Measurements from ENCODE around the gene SEM1.
"Not testable (repeated sequence)": the region's sequence is repeated elsewhere in the genome, so short reads cannot be mapped to it uniquely, and the experiment has no call there.

SEM1 gene

GRCh38 chr7:96663871-96664445 lies 45.7 kb downstream of the SEM1 start:
- Histone ChIP-seq H4K20me1 (ENCODE audit: insufficient read depth) (no peaks in the 10 kb centered on the region), H3K36me3 (ENCODE audit: insufficient read depth) (no peaks in the 10 kb centered on the region), H3K4me1 (ENCODE audit: low read depth, poor library complexity, severe bottlenecking) (peaks cover 15% of the 10 kb centered on the region), H3K27ac (no peak overlapping the region), H2AFZ (ENCODE audit: low read depth) (no peak overlapping the region), H3K79me2 (ENCODE audit: insufficient read depth, low read depth) (no peaks in the 10 kb centered on the region), H3K27me3 (ENCODE audit: insufficient read depth, low read depth) (no peaks in the 10 kb centered on the region), H3K9ac (no peak overlapping the region), H3K4me2 (peak overlapping the region; percentile 28; the same call in 1 of the 2 replicates), H3K4me3 (IDR thresholded peaks at IDR 0.05; ENCODE audit: insufficient read depth, low read depth, low read length) (no peak overlapping the region)
- TF ChIP-seq, protein P1, sequence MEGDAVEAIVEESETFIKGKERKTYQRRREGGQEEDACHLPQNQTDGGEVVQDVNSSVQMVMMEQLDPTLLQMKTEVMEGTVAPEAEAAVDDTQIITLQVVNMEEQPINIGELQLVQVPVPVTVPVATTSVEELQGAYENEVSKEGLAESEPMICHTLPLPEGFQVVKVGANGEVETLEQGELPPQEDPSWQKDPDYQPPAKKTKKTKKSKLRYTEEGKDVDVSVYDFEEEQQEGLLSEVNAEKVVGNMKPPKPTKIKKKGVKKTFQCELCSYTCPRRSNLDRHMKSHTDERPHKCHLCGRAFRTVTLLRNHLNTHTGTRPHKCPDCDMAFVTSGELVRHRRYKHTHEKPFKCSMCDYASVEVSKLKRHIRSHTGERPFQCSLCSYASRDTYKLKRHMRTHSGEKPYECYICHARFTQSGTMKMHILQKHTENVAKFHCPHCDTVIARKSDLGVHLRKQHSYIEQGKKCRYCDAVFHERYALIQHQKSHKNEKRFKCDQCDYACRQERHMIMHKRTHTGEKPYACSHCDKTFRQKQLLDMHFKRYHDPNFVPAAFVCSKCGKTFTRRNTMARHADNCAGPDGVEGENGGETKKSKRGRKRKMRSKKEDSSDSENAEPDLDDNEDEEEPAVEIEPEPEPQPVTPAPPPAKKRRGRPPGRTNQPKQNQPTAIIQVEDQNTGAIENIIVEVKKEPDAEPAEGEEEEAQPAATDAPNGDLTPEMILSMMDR (conservative IDR thresholded peaks at IDR 0.05; ENCODE audit: low read depth, low read length), result no peak

- H4K20me1 ChIP-seq (ENCODE audit: insufficient read depth), result no peaks in the 10 kb centered on the region
- no peak overlapping the region for H2AFZ ChIP-seq (ENCODE audit: low read depth)
- no peak overlapping the region for H3K27ac ChIP-seq
- H3K27me3 ChIP-seq (ENCODE audit: insufficient read depth, low read depth), result no peaks in the 10 kb centered on the region
- peak overlapping the region; percentile 28; the same call in 1 of the 2 replicates for H3K4me2 ChIP-seq
- no peak overlapping the region for H3K9ac ChIP-seq
- no peaks in the 10 kb centered on the region for H3K36me3 ChIP-seq (ENCODE audit: insufficient read depth)
- H3K4me1 ChIP-seq (ENCODE audit: low read depth, poor library complexity, severe bottlenecking), result peaks cover 15% of the 10 kb centered on the region
- H3K79me2 ChIP-seq (ENCODE audit: insufficient read depth, low read depth), result no peaks in the 10 kb centered on the region
- TF ChIP-seq, protein P1 (conservative IDR thresholded peaks at IDR 0.05; ENCODE audit: low read depth, low read length), result no peak
- no peak overlapping the region for H3K4me3 ChIP-seq (IDR thresholded peaks at IDR 0.05; ENCODE audit: insufficient read depth, low read depth, low read length)
Measured at GRCh38 chr7:96663457-96663856, 46.2 kb downstream of the SEM1 start.

DNA sequence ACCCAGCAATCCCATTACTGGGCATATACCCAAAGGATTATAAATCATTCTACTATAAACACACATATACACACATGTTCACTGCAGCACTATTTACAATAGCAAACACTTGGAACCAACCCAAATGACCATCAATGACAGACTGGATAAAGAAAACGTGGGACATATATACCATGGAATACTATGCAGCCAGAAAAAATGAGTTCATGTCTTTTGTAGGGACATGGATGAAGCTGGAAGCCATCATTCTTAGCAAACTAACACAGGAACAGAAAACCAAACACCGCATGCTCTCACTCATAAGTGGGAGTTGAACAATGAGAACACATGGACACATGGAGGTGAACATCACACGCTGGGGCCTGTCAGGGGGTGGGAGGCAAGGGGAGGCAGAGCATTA lies 47.5 kb downstream of the SEM1 start:
- H3K4me3 ChIP-seq (IDR thresholded peaks at IDR 0.05; ENCODE audit: insufficient read depth, low read depth, low read length); H3K9ac ChIP-seq; H2AFZ ChIP-seq (ENCODE audit: low read depth); H3K79me2 ChIP-seq (ENCODE audit: insufficient read depth, low read depth); H4K20me1 ChIP-seq (ENCODE audit: insufficient read depth); H3K27me3 ChIP-seq (ENCODE audit: insufficient read depth, low read depth); H3K4me2 ChIP-seq; H3K27ac ChIP-seq; H3K36me3 ChIP-seq (ENCODE audit: insufficient read depth): not testable (repeated sequence)
- peaks cover 15% of the 10 kb centered on the region for H3K4me1 ChIP-seq (ENCODE audit: low read depth, poor library complexity, severe bottlenecking)

DNA sequence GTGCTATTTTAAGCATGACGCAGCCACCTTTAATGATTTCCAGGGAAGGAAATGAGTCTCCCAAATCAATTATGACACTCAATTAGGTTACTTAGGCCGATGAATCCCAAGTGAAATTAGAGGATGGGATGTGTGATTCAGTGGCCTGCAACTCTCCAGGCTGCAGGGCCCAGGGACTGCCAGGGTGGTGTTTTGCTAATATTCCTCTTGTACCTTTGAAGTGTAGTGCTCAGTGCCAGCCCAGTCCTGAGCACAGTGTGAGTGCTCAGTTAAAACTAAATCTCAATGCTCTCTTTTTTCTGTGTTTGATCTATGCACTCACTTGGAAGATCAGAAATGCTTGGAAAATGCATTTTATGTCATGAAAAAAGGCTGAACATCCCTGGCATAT lies 51.6 kb downstream of the SEM1 start:
- Histone ChIP-seq H2AFZ (ENCODE audit: low read depth) (no peak overlapping the region), H3K4me3 (IDR thresholded peaks at IDR 0.05; ENCODE audit: insufficient read depth, low read depth, low read length) (no peak overlapping the region), H3K27ac (no peak overlapping the region), H3K27me3 (ENCODE audit: insufficient read depth, low read depth) (no peaks in the 10 kb centered on the region), H3K4me2 (no peak overlapping the region), H3K4me1 (ENCODE audit: low read depth, poor library complexity, severe bottlenecking) (peaks cover 3% of the 10 kb centered on the region), H3K36me3 (ENCODE audit: insufficient read depth) (no peaks in the 10 kb centered on the region), H3K9ac (no peak overlapping the region), H4K20me1 (ENCODE audit: insufficient read depth) (no peaks in the 10 kb centered on the region), H3K79me2 (ENCODE audit: insufficient read depth, low read depth) (no peaks in the 10 kb centered on the region)
- TF ChIP-seq, protein P1 (conservative IDR thresholded peaks at IDR 0.05; ENCODE audit: low read depth, low read length), result no peak

GRCh38 chr7:96657347-96658021 lies 52.2 kb downstream of the SEM1 start:
- no peak overlapping the region for H3K4me2 ChIP-seq
- no peak overlapping the region for H3K9ac ChIP-seq
- no peaks in the 10 kb centered on the region for H3K27me3 ChIP-seq (ENCODE audit: insufficient read depth, low read depth)
- no peaks in the 10 kb centered on the region for H3K36me3 ChIP-seq (ENCODE audit: insufficient read depth)
- H3K79me2 ChIP-seq (ENCODE audit: insufficient read depth, low read depth), result no peaks in the 10 kb centered on the region
- TF ChIP-seq, protein P1 (conservative IDR thresholded peaks at IDR 0.05; ENCODE audit: low read depth, low read length), result no peak
- no peaks in the 10 kb centered on the region for H4K20me1 ChIP-seq (ENCODE audit: insufficient read depth)
- H2AFZ ChIP-seq (ENCODE audit: low read depth), result no peak overlapping the region
- H3K4me3 ChIP-seq (IDR thresholded peaks at IDR 0.05; ENCODE audit: insufficient read depth, low read depth, low read length), result no peak overlapping the region
- no peak overlapping the region for H3K27ac ChIP-seq
- H3K4me1 ChIP-seq (ENCODE audit: low read depth, poor library complexity, severe bottlenecking), result no peaks in the 10 kb centered on the region
